LoVo (cell line): ENCODE measurements around the gene FAM169A.
"Not testable (repeated sequence)": the region's sequence is repeated elsewhere in the genome, so short reads cannot be mapped to it uniquely, and the experiment has no call there.

Experiments
- DNase-seq: peaks from one replicate; pipeline ENCODE4 v3.0.0-alpha.2; 2016; ENCODE audit warnings: low spot score

Gene FAM169A

GRCh38 chr5:74865804-74866595 lies at the start of gene FAM169A:
TSS of gene FAM169A (minus strand) at chr5:74866387. CDS start at chr5:74841676, 24,711 bp downstream.
- DNase-seq, result peak; percentile 71

GRCh38 chr5:74915488-74915887 lies 49.3 kb upstream of the FAM169A start:
- DNase-seq, result no peak

GRCh38 chr5:74911421-74911820 lies 45.2 kb upstream of the FAM169A start:
- not testable (repeated sequence) for DNase-seq

GRCh38 chr5:74909888-74910287 lies 43.7 kb upstream of the FAM169A start:
- DNase-seq, result not testable (repeated sequence)

GRCh38 chr5:74908237-74908636 lies 42.0 kb upstream of the FAM169A start:
- not testable (repeated sequence) for DNase-seq

GRCh38 chr5:74904713-74905112 lies 38.5 kb upstream of the FAM169A start:
- DNase-seq, result not testable (repeated sequence)

GRCh38 chr5:74903165-74903787 lies 37.1 kb upstream of the FAM169A start:
- DNase-seq, result peak; percentile 80

- DNase-seq, result no peak
Observed at GRCh38 chr5:74897049-74897448, 30.9 kb upstream of the FAM169A start.

- peak; percentile 68 for DNase-seq
Observed at GRCh38 chr5:74895906-74896305, 29.7 kb upstream of the FAM169A start.

- DNase-seq, result no peak
Observed at GRCh38 chr5:74894351-74894750, 28.2 kb upstream of the FAM169A start.

GRCh38 chr5:74892921-74893320 lies 26.7 kb upstream of the FAM169A start:
- no peak for DNase-seq

- DNase-seq, result no peak
Observed at GRCh38 chr5:74889523-74890105, 23.4 kb upstream of the FAM169A start.

GRCh38 chr5:74888117-74888516 lies 21.9 kb upstream of the FAM169A start:
- no peak for DNase-seq

- DNase-seq, result peak; percentile 34
Observed at GRCh38 chr5:74885170-74885569, 19.0 kb upstream of the FAM169A start.

- DNase-seq, result not testable (repeated sequence)
Observed at GRCh38 chr5:74882379-74883134, 16.4 kb upstream of the FAM169A start.

- DNase-seq, result no peak
Observed at GRCh38 chr5:74877624-74878304, 11.6 kb upstream of the FAM169A start.

- no peak for DNase-seq
Observed at GRCh38 chr5:74875994-74876791, 10.0 kb upstream of the FAM169A start.

- no peak for DNase-seq
Observed at GRCh38 chr5:74873525-74874249, 7.5 kb upstream of the FAM169A start.

- peak; percentile 11 for DNase-seq
Observed at GRCh38 chr5:74870299-74871067, 4.3 kb upstream of the FAM169A start.
